Uterus (tissue), 4 donors: ENCODE results near the gene ZBTB7C. TPM values are rescaled to one million over a fixed set of nuclear protein-coding genes. Genes with fewer than 3 reads are reported as not detected.

Source experiments
- DNase-seq, 2 donors: peaks; one replicate each; pipeline ENCODE4 v3.0.0-alpha.2; 2019 to 2020
- H3K27ac ChIP-seq, 2 donors: fragments of 200-600 bp; sonication (generic); 1 replicate in 1 of 2; 2 replicates in 1 of 2; pipeline ENCODE4 v1.5.1; 2016 to 2018
- H3K27me3 ChIP-seq, 2 donors: fragments of 200-600 bp; sonication (generic); one replicate each; pipeline ENCODE4 v1.5.1; 2018 to 2019; ENCODE audit warnings: control low read depth in 1 of 2
- H3K36me3 ChIP-seq, 2 donors: fragments of 200-600 bp; sonication (generic); one replicate each; pipeline ENCODE4 v1.5.1; 2019; ENCODE audit warnings: control low read depth in 1 of 2
- H3K4me1 ChIP-seq, 2 donors: fragments of 200-600 bp; sonication (generic); one replicate each; pipeline ENCODE4 v1.5.1; 2018 to 2019; ENCODE audit warnings: control low read depth in 1 of 2
- H3K4me3 ChIP-seq, 2 donors: fragments of 200-600 bp; sonication (generic); 1 replicate in 1 of 2; 2 replicates in 1 of 2; pipeline ENCODE4 v1.5.1; 2018 to 2019; ENCODE audit warnings: mild to moderate bottlenecking in 1 of 2
- H3K9me3 ChIP-seq, 2 donors: fragments of 200-600 bp; sonication (generic); one replicate each; pipeline ENCODE4 v1.5.1; 2019; ENCODE audit warnings: control low read depth in 1 of 2
- POLR2A ChIP-seq, 2 donors: fragments of 450-650 bp; IDR thresholded peaks; one replicate each; pipeline ENCODE4 v1.6.1; 2016; ENCODE audit warnings: antibody characterized with exemption in 2 of 2, mild to moderate bottlenecking in 1 of 2, moderate library complexity in 1 of 2
- intact Hi-C: fragments of 100-400 bp; cut with DNase I; formaldehyde crosslinking; loops from one replicate; pipeline ENCODE4 v1.15.1; 2023; ENCODE audit warnings: low total_unique reads
- total RNA-seq, 4 donors: library from RNA; depleted of rRNA in 3 of 4; stranded (reverse); fragments of >200 nt in 3 of 4; gene quantifications; one replicate each; pipeline versions ENCODE4 v1.1.0 to v1.2.4, GENCODE V29; 2014 to 2023
- TF ChIP-seq, protein P1 (sequence below), 4 experiments: fragments of 200-600 bp in 2 of 4; fragments of 450-650 bp in 2 of 4; sonication (generic) in 2 of 4; IDR thresholded peaks; one replicate each; pipeline ENCODE4 v1.5.1; 2016 to 2019; ENCODE audit warnings: antibody characterized with exemption in 4 of 4, mild to moderate bottlenecking in 2 of 4, moderate library complexity in 1 of 4
- donor health status: DM: yes; HTN: yes; CAD: no.

ZBTB7C gene
- total RNA-seq, 4 donors from 2014 or later: 1.0 to 11.2 (median 7.9) TPM

DNA sequence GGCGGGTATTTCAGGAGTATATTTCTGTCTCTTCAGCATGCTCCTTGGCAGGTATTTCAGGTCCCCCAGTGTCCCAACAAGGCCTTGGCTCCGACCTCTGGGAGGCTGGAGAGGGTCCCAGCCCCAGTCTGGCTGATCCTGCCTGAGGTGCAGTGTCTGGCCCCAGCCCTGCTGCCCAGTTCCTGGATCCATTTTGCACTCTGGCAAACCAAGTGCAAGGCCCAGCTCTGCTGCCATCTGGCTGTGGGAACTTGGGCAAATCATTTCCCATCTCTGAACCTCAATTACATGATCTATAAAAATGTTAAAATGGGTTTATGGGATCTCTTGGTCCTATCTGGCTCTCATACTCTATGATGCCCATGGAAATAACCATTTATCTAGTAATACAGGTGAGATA is 63.6 kb downstream of the ZBTB7C start:
- H3K27me3 ChIP-seq: no peaks in the 10 kb centered on the region

DNA sequence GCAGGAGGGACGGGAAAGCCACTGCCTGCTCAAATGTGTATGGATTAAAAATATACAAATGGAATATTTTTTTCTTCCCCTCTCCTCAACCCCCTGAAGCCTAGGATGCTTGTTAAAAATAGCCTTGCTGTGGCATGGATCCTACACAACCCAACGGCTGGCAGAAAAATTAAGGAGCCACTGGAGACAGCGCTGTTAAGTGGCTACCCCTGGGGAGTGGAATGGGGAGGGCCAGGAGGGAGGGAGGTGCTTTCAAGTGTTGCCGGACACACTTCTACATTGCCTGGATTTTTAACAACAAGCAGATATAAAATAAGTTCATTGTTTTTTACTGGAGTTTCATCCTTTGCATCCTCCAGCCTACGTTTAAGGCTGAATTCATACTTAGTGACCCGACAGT is 66.6 kb downstream of the ZBTB7C start:
- intact Hi-C loops: no loop called here
- Histone ChIP-seq H3K9me3 (no peaks in the 10 kb centered on the region), H3K36me3 (no peaks in the 10 kb centered on the region), H3K27me3 (no peaks in the 10 kb centered on the region), H3K4me3 (no peak overlapping the region), H3K27ac (no peak overlapping the region), H3K4me1 (no peaks in the 10 kb centered on the region)
- TF ChIP-seq POLR2A (IDR thresholded peaks at IDR 0.05): no peak
- TF ChIP-seq, protein P1, sequence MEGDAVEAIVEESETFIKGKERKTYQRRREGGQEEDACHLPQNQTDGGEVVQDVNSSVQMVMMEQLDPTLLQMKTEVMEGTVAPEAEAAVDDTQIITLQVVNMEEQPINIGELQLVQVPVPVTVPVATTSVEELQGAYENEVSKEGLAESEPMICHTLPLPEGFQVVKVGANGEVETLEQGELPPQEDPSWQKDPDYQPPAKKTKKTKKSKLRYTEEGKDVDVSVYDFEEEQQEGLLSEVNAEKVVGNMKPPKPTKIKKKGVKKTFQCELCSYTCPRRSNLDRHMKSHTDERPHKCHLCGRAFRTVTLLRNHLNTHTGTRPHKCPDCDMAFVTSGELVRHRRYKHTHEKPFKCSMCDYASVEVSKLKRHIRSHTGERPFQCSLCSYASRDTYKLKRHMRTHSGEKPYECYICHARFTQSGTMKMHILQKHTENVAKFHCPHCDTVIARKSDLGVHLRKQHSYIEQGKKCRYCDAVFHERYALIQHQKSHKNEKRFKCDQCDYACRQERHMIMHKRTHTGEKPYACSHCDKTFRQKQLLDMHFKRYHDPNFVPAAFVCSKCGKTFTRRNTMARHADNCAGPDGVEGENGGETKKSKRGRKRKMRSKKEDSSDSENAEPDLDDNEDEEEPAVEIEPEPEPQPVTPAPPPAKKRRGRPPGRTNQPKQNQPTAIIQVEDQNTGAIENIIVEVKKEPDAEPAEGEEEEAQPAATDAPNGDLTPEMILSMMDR (IDR thresholded peaks at IDR 0.05): no peak
- DNase-seq: no peak

More for the DNA sequence above, 63.6 kb downstream of the ZBTB7C start:
- Histone ChIP-seq H3K27ac (no peak overlapping the region), H3K4me3 (no peak overlapping the region), H3K9me3 (no peaks in the 10 kb centered on the region), H3K4me1 (no peaks in the 10 kb centered on the region), H3K36me3 (no peaks in the 10 kb centered on the region)
- TF ChIP-seq, protein P1 (IDR thresholded peaks at IDR 0.05): peak; percentile 18 to 35 (median 26)
- TF ChIP-seq POLR2A (IDR thresholded peaks at IDR 0.05): no peak
- intact Hi-C loops: no loop called here
- DNase-seq: no peak

DNA sequence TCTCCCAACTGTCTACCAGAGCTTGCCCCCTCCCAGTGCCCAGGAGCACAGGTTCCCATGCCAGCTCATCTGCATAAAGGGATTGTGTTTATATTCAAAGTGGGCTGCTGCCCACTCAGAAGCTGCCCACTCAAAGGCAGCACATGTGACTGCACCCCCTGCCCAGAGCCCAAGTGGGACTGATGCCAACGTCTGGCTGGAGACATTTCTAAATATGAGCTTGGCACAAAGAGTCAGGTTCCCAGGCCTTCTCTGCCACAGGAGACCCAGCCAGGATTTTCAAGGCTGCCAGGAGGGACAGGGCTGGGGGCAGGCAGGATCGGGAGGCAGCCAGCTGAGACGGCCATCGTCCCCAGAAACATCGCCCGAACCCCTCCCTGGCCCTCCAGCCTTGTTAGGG is 67.1 kb downstream of the ZBTB7C start:
- H3K36me3 ChIP-seq: no peaks in the 10 kb centered on the region
- TF ChIP-seq, protein P1 (IDR thresholded peaks at IDR 0.05): no peak
- TF ChIP-seq POLR2A (IDR thresholded peaks at IDR 0.05): no peak
- no peak for DNase-seq
- no peaks in the 10 kb centered on the region for H3K27me3 ChIP-seq
- H3K4me3 ChIP-seq: no peak overlapping the region
- H3K4me1 ChIP-seq: no peaks in the 10 kb centered on the region
- intact Hi-C loops: no loop called here
- no peak overlapping the region for H3K27ac ChIP-seq
- no peaks in the 10 kb centered on the region for H3K9me3 ChIP-seq

DNA sequence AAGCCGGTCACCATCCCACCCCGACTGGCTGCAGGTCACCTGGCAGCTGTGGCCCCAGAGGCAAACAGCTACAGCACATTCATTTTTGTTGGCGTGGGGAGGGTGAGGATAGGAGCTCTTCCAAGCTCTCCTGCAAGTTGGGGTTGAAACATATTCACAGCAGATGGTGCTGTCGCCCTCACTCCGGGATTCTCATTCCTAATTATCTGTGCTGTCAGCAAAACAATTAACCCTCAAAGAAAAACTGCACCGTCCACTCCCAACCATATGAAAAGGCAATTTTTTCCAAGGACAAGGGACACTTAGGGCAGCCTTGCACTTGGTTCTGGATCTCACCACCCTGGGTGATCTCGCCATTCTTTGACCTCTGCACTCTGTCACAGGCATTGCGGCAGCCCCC is 68.6 kb downstream of the ZBTB7C start:
- H3K27me3 ChIP-seq: no peaks in the 10 kb centered on the region
- H3K27ac ChIP-seq: no peak overlapping the region
- intact Hi-C loops: no loop called here
- H3K36me3 ChIP-seq: no peaks in the 10 kb centered on the region
- H3K4me1 ChIP-seq: no peaks in the 10 kb centered on the region
- no peak overlapping the region for H3K4me3 ChIP-seq
- H3K9me3 ChIP-seq: no peaks in the 10 kb centered on the region
- TF ChIP-seq POLR2A (IDR thresholded peaks at IDR 0.05): no peak
- TF ChIP-seq, protein P1 (IDR thresholded peaks at IDR 0.05): no peak
- DNase-seq: no peak

DNA sequence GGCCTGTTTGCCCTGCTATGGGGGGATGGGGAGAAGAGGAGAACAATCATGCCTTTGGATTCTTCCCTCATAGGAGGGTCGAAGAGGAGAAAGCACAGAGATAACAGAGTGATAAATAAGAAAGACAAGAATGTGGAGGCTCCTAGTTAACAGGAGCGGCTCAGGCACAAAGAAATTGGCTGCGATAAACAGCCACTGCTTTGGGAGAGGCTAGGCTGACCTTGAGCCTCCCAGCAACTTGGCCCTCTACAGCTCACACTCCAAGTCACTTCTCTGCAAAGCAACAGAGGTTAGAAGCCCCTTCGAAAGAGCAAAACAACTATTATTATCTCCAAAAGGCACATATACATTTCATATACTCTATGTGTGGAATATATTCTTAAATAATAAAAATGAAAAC is 69.5 kb downstream of the ZBTB7C start:
- intact Hi-C loops: no loop called here
- Histone ChIP-seq H3K27me3 (no peaks in the 10 kb centered on the region), H3K4me3 (no peak overlapping the region), H3K27ac (no peak overlapping the region), H3K9me3 (no peaks in the 10 kb centered on the region), H3K36me3 (no peaks in the 10 kb centered on the region), H3K4me1 (no peaks in the 10 kb centered on the region)
- TF ChIP-seq, protein P1 (IDR thresholded peaks at IDR 0.05): no peak
- no peak for TF ChIP-seq POLR2A (IDR thresholded peaks at IDR 0.05)
- DNase-seq: no peak
